Measurements from ENCODE around the gene PCSK7. TPM values are rescaled to one million over a fixed set of nuclear protein-coding genes. Genes with fewer than 3 reads are reported as not detected.

The PCSK7 gene
- total and polyA plus RNA-seq, 2 of the 4 experiments (the other 2 are of a cell fraction), result 35.8 to 54.3 TPM

DNA sequence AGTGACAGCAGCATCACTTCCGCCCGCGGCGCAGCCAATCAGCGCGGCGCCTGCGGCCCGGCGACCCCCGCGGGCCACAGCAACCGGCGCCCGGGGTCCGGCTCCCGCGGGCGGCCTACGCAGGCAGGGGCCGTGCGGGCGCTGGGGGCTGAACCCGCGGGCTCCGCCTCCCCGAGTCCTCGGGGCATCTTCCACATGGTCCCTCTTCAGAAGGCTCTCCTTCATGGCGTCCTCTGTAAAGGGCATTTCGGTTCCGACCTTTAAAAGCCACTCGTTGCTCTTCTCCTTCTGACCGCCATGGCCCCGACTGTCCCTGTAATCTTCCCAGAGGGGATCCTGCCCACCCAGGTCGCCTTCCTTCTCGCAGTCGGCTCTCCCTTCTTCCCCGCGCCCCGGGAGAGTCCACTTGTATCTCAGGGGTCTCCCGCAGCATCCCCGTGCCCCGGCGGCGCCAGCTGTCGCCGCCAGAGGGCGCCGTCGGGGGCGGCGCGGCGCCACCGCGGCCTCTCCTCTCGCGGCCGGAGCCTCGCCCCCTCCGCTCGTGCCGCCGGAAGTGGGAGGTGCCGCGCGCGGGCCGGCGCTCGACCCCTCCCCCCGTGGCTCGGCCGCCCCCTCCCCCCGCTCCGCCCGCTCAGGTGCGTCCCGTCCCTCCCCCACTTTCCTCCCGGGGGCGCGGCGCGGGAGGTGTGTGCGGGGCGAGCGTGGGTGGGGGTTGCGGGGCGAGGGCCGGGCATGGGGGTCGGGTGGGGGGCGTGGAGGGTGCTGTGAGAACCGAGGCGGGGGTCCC is 412 bp upstream of the PCSK7 start, which contains the start of gene RNF214 (continued):
- TF ChIP-seq, protein P1, sequence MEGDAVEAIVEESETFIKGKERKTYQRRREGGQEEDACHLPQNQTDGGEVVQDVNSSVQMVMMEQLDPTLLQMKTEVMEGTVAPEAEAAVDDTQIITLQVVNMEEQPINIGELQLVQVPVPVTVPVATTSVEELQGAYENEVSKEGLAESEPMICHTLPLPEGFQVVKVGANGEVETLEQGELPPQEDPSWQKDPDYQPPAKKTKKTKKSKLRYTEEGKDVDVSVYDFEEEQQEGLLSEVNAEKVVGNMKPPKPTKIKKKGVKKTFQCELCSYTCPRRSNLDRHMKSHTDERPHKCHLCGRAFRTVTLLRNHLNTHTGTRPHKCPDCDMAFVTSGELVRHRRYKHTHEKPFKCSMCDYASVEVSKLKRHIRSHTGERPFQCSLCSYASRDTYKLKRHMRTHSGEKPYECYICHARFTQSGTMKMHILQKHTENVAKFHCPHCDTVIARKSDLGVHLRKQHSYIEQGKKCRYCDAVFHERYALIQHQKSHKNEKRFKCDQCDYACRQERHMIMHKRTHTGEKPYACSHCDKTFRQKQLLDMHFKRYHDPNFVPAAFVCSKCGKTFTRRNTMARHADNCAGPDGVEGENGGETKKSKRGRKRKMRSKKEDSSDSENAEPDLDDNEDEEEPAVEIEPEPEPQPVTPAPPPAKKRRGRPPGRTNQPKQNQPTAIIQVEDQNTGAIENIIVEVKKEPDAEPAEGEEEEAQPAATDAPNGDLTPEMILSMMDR (conservative IDR thresholded peaks at IDR 0.05; ENCODE audit: low read depth, low read length), result peak; percentile 95
